K562 (cell line): ENCODE results near the gene SLC25A1. TPM values are rescaled to one million over a fixed set of nuclear protein-coding genes. Genes with fewer than 3 reads are reported as not detected.
A peak's percentile ranks its signal among the peaks of the same experiment; 100 is the strongest.

Experiments
- ARID4B ChIP-seq: sonication (generic); formaldehyde crosslinking; IDR thresholded peaks from 2 replicates; pipeline ENCODE4 v1.8.0; 2022; ENCODE audit warnings: mild to moderate bottlenecking, missing genetic modification reagents
- CBFA2T2 ChIP-seq: fragments of 450-650 bp; conservative IDR thresholded peaks from 2 replicates; pipeline ENCODE4 v1.6.1; 2017; ENCODE audit warnings: mild to moderate bottlenecking
- CC2D1A ChIP-seq: fragments of 450-650 bp; IDR thresholded peaks from 2 replicates; pipeline ENCODE4 v1.6.1; 2017; ENCODE audit warnings: mild to moderate bottlenecking
- HDAC8 ChIP-seq: fragments of 450-650 bp; IDR thresholded peaks from 2 replicates; pipeline ENCODE4 v1.6.1; 2016; ENCODE audit warnings: mild to moderate bottlenecking, missing genetic modification characterization, moderate library complexity, missing compliant biosample characterization
- HINFP ChIP-seq: fragments of 450-650 bp; conservative IDR thresholded peaks from 2 replicates; pipeline ENCODE4 v1.6.1; 2016; ENCODE audit warnings: missing genetic modification characterization, low read depth, mild to moderate bottlenecking, control low read depth, missing compliant biosample characterization
- ILF3 ChIP-seq: fragments of 450-650 bp; IDR thresholded peaks from 2 replicates; pipeline ENCODE4 v1.6.1; 2018; ENCODE audit warnings: antibody characterized with exemption, mild to moderate bottlenecking, moderate library complexity, borderline replicate concordance
- MED1 ChIP-seq: sonication (generic); formaldehyde crosslinking; IDR thresholded peaks from 2 replicates; pipeline ENCODE4 v1.8.1; 2023; ENCODE audit warnings: missing genetic modification reagents, borderline replicate concordance
- NFIX ChIP-seq: fragments of 250-450 bp; sonication (Bioruptor Pico); IDR thresholded peaks from 2 replicates; pipeline ENCODE4 v1.4.0; 2020; ENCODE audit warnings: low read depth, mild to moderate bottlenecking, moderate library complexity
- NR3C1 ChIP-seq: sonication (generic); formaldehyde crosslinking; IDR thresholded peaks from 2 replicates; pipeline ENCODE4 v1.8.1; 2022; ENCODE audit warnings: missing genetic modification reagents
- NR4A1 ChIP-seq, 2 experiments: fragments of 250-450 bp in 1 of 2; fragments of 450-650 bp in 1 of 2; sonication (Bioruptor Pico) in 1 of 2; IDR thresholded peaks; 2 replicates each; pipeline versions ENCODE4 v1.4.0 to v1.6.1; 2016 to 2020; ENCODE audit warnings: mild to moderate bottlenecking in 2 of 2, missing compliant biosample characterization in 1 of 2, missing genetic modification characterization in 1 of 2, moderate library complexity in 1 of 2
- POLR2B ChIP-seq: fragments of 450-650 bp; IDR thresholded peaks from 2 replicates; pipeline ENCODE4 v1.6.1; 2018; ENCODE audit warnings: low read depth; ENCODE audit not compliant: partially characterized antibody
- ZBTB11 ChIP-seq, 3 experiments: fragments of 200-800 bp in 1 of 3; fragments of 250-450 bp in 1 of 3; fragments of 450-650 bp in 1 of 3; sonication (Bioruptor Pico) in 1 of 3; sonication (Bioruptor generic) in 1 of 3; formaldehyde crosslinking in 1 of 3; IDR thresholded peaks; 2 replicates each; pipeline versions ENCODE4 v1.6.1 to v1.8.0; 2016 to 2022; ENCODE audit warnings: mild to moderate bottlenecking in 2 of 3, missing genetic modification characterization in 2 of 3, missing compliant biosample characterization in 1 of 3, moderate library complexity in 1 of 3
- ZFP91 ChIP-seq: sonication (generic); formaldehyde crosslinking; IDR thresholded peaks from 2 replicates; pipeline ENCODE4 v1.8.0; 2022; ENCODE audit warnings: mild to moderate bottlenecking, missing genetic modification reagents
- ZNF551 ChIP-seq: fragments of 250-450 bp; sonication (Bioruptor Pico); IDR thresholded peaks from 2 replicates; pipeline ENCODE4 v1.5.0; 2021; ENCODE audit warnings: mild to moderate bottlenecking, moderate library complexity
- ZNF76 ChIP-seq: fragments of 250-450 bp; sonication (Bioruptor Pico); IDR thresholded peaks from 2 replicates; pipeline ENCODE4 v1.4.0; 2020; ENCODE audit warnings: mild to moderate bottlenecking, moderate library complexity, borderline replicate concordance
- polyA plus RNA-seq, 8 experiments: library from polyadenylated mRNA; depleted of rRNA in 4 of 8; stranded (reverse) in 5 of 8; unstranded in 3 of 8; fragments of >200 nt; fragmentation: Nextera tagmentation in 2 of 8; fragmentation: Illumina TruSeq in 1 of 8; extraction: Ambion mirVana in 2 of 8; extraction: Trizol in 1 of 8; gene quantifications; 2 replicates each; pipeline versions ENCODE4 v1.2.1 to v1.2.3, GENCODE V29; 2011 to 2014; ENCODE audit warnings: inconsistent platforms in 1 of 8, missing spikeins in 1 of 8
- total RNA-seq, 7 experiments: library from RNA; depleted of rRNA in 6 of 7; stranded (reverse); fragments of >200 nt in 6 of 7; fragmentation: Illumina TruSeq in 2 of 7; extraction: Trizol in 2 of 7; gene quantifications; 2 replicates each; pipeline versions ENCODE4 v1.2.1 to v1.2.3, GENCODE V29; 2011 to 2021; ENCODE audit warnings: low replicate concordance in 1 of 7

SLC25A1 gene
- total and polyA plus RNA-seq, 9 of the 15 experiments (the other 6 are each of a cell fraction or from before 2014, with no cell fraction given) = 11.0 to 408 (median 110) TPM

GRCh38 chr22:19178657-19179496 lies at the start of gene SLC25A1 (continued):
- TF ChIP-seq ZBTB11 (CRISPR knock-in tag; IDR thresholded peaks at IDR 0.05) = peak in 1 of 3 experiments; percentile 28; a peak in 1 of 6 replicates
- no peak for TF ChIP-seq CBFA2T2
- no peak for TF ChIP-seq ZNF551 (CRISPR knock-in tag)
- TF ChIP-seq HINFP = no peak
- TF ChIP-seq POLR2B = no peak
- TF ChIP-seq NFIX = no peak
- no peak for TF ChIP-seq ZNF76 (CRISPR knock-in tag)
- peak; percentile 56; the same call in 1 of the 2 replicates for TF ChIP-seq HDAC8
- no peak for TF ChIP-seq ILF3
- TF ChIP-seq ZFP91 = no peak
- TF ChIP-seq NR3C1 (CRISPR knock-in tag) = no peak
- TF ChIP-seq NR4A1 (CRISPR knock-in tag; IDR thresholded peaks at IDR 0.05) = peak; percentile 96
- TF ChIP-seq NR4A1 (tag; IDR thresholded peaks at IDR 0.05) = no peak
- no peak for TF ChIP-seq ARID4B (CRISPR knock-in tag)
- TF ChIP-seq CC2D1A = no peak
- TF ChIP-seq MED1 = no peak
